Esophagus squamous epithelium (tissue), 4 donors: Measurements from ENCODE around the gene XYLT2.

Experiments used
- POLR2A ChIP-seq, 4 donors: fragments of 450-650 bp; IDR thresholded peaks; one replicate each; pipeline ENCODE4 v1.6.1; 2017; ENCODE audit warnings: antibody characterized with exemption in 4 of 4, mild to moderate bottlenecking in 4 of 4, moderate library complexity in 3 of 4
- TF ChIP-seq, protein P1 (sequence below), 6 experiments: fragments of 450-650 bp in 4 of 6; fragments of 200-600 bp in 2 of 6; sonication (generic) in 2 of 6; IDR thresholded peaks; one replicate each; pipeline ENCODE4 v1.5.1; 2016 to 2019; ENCODE audit warnings: antibody characterized with exemption in 6 of 6, mild to moderate bottlenecking in 4 of 6, moderate library complexity in 4 of 6

GRCh38 chr17:50354198-50354597 lies 8.3 kb downstream of the XYLT2 start:
- TF ChIP-seq, protein P1, sequence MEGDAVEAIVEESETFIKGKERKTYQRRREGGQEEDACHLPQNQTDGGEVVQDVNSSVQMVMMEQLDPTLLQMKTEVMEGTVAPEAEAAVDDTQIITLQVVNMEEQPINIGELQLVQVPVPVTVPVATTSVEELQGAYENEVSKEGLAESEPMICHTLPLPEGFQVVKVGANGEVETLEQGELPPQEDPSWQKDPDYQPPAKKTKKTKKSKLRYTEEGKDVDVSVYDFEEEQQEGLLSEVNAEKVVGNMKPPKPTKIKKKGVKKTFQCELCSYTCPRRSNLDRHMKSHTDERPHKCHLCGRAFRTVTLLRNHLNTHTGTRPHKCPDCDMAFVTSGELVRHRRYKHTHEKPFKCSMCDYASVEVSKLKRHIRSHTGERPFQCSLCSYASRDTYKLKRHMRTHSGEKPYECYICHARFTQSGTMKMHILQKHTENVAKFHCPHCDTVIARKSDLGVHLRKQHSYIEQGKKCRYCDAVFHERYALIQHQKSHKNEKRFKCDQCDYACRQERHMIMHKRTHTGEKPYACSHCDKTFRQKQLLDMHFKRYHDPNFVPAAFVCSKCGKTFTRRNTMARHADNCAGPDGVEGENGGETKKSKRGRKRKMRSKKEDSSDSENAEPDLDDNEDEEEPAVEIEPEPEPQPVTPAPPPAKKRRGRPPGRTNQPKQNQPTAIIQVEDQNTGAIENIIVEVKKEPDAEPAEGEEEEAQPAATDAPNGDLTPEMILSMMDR (IDR thresholded peaks at IDR 0.05): no peak
- TF ChIP-seq POLR2A (IDR thresholded peaks at IDR 0.05): no peak
